ENCODE measurements around the gene TMEM132A. TPM values are rescaled to one million over a fixed set of nuclear protein-coding genes. Genes with fewer than 3 reads are reported as not detected.

Gene TMEM132A
- total and polyA plus RNA-seq, 2 of the 13 experiments (the other 11 are each of a cell fraction or from before 2014, with no cell fraction given): 11.1 to 32.9 TPM

GRCh38 chr11:60924110-60924905 is at the start of gene TMEM132A (continued):
- TF ChIP-seq, protein P1, sequence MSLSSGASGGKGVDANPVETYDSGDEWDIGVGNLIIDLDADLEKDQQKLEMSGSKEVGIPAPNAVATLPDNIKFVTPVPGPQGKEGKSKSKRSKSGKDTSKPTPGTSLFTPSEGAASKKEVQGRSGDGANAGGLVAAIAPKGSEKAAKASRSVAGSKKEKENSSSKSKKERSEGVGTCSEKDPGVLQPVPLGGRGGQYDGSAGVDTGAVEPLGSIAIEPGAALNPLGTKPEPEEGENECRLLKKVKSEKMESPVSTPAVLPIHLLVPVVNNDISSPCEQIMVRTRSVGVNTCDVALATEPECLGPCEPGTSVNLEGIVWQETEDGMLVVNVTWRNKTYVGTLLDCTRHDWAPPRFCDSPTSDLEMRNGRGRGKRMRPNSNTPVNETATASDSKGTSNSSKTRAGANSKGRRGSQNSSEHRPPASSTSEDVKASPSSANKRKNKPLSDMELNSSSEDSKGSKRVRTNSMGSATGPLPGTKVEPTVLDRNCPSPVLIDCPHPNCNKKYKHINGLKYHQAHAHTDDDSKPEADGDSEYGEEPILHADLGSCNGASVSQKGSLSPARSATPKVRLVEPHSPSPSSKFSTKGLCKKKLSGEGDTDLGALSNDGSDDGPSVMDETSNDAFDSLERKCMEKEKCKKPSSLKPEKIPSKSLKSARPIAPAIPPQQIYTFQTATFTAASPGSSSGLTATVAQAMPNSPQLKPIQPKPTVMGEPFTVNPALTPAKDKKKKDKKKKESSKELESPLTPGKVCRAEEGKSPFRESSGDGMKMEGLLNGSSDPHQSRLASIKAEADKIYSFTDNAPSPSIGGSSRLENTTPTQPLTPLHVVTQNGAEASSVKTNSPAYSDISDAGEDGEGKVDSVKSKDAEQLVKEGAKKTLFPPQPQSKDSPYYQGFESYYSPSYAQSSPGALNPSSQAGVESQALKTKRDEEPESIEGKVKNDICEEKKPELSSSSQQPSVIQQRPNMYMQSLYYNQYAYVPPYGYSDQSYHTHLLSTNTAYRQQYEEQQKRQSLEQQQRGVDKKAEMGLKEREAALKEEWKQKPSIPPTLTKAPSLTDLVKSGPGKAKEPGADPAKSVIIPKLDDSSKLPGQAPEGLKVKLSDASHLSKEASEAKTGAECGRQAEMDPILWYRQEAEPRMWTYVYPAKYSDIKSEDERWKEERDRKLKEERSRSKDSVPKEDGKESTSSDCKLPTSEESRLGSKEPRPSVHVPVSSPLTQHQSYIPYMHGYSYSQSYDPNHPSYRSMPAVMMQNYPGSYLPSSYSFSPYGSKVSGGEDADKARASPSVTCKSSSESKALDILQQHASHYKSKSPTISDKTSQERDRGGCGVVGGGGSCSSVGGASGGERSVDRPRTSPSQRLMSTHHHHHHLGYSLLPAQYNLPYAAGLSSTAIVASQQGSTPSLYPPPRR (CRISPR knock-in tag; IDR thresholded peaks at IDR 0.05; ENCODE audit: borderline replicate concordance): no peak
- TF ChIP-seq PITX1 (CRISPR knock-in tag; IDR thresholded peaks at IDR 0.05) (no peak), ZNF746 (CRISPR knock-in tag; IDR thresholded peaks at IDR 0.05) (peak; percentile 93), ZNF777 (CRISPR knock-in tag; IDR thresholded peaks at IDR 0.05) (peak; percentile 78), PRMT3 (CRISPR knock-in tag; IDR thresholded peaks at IDR 0.05; ENCODE audit: borderline replicate concordance, low read depth) (no peak; the same call in 1 of the 2 replicates), JUNB (CRISPR knock-in tag; IDR thresholded peaks at IDR 0.05; ENCODE audit: borderline replicate concordance) (no peak), HNF4G (IDR thresholded peaks at IDR 0.05; ENCODE audit: borderline replicate concordance, low read depth, low read length) (no peak), HNF4G (CRISPR knock-in tag; IDR thresholded peaks at IDR 0.05; ENCODE audit: borderline replicate concordance, low read depth) (no peak), HMGXB4 (CRISPR knock-in tag; IDR thresholded peaks at IDR 0.05; ENCODE audit: borderline replicate concordance in 1 of 2, low read depth in 1 of 2) (peak; percentile 33 to 40; a peak in 2 of 4 replicates), CCAR2 (optimal IDR thresholded peaks at IDR 0.05; ENCODE audit: low read depth, low read length) (no peak), ZNF275 (CRISPR knock-in tag; IDR thresholded peaks at IDR 0.05; ENCODE audit: borderline replicate concordance) (no peak), RORA (CRISPR knock-in tag; IDR thresholded peaks at IDR 0.05) (no peak), POLR2AphosphoS5 (IDR thresholded peaks at IDR 0.05; ENCODE audit: low read depth, low read length) (no peak)
- TF ChIP-seq, protein P2, sequence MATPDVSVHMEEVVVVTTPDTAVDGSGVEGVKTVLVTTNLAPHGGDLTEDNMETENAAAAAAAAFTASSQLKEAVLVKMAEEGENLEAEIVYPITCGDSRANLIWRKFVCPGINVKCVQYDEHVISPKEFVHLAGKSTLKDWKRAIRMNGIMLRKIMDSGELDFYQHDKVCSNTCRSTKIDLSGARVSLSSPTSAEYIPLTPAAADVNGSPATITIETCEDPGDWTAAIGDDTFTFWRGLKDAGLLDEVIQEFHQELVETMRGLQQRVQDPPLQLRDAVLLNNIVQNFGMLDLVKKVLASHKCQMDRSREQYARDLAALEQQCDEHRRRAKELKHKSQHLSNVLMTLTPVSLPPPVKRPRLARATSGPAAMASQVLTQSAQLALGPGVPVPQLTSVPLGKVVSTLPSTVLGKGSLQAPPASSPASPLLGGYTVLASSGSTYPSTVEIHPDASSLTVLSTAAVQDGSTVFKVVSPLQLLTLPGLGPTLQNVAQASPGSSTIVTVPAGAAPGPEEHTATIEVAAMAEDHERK (CRISPR knock-in tag; IDR thresholded peaks at IDR 0.05; ENCODE audit: low read depth): no peak
- TF ChIP-seq, protein P3, sequence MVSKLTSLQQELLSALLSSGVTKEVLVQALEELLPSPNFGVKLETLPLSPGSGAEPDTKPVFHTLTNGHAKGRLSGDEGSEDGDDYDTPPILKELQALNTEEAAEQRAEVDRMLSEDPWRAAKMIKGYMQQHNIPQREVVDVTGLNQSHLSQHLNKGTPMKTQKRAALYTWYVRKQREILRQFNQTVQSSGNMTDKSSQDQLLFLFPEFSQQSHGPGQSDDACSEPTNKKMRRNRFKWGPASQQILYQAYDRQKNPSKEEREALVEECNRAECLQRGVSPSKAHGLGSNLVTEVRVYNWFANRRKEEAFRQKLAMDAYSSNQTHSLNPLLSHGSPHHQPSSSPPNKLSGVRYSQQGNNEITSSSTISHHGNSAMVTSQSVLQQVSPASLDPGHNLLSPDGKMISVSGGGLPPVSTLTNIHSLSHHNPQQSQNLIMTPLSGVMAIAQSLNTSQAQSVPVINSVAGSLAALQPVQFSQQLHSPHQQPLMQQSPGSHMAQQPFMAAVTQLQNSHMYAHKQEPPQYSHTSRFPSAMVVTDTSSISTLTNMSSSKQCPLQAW (CRISPR knock-in tag; IDR thresholded peaks at IDR 0.05): no peak
